ENCODE measurements around the gene LEKR1. TPM values are rescaled to one million over a fixed set of nuclear protein-coding genes. Genes with fewer than 3 reads are reported as not detected.

Gene LEKR1
- 0.21 and 0.64 TPM in 2 replicates for total RNA-seq
- 0.07 and 0.16 TPM in 2 replicates for polyA plus RNA-seq
- 0.10 and 0.13 TPM in 2 replicates for polyA plus RNA-seq (2011; cell fraction: cytosol; rRNA removed)
- polyA plus RNA-seq (2011; cell fraction: nucleus; rRNA removed), result 0.27 and 0.42 TPM in 2 replicates
- polyA plus RNA-seq (2012), result 0.13 TPM in 1 of 2 replicates, not detected in the other
- 0.51 and 1.4 TPM in 2 replicates for polyA minus RNA-seq
- 1.4 TPM for polyA minus RNA-seq (2011; cell fraction: cytosol; rRNA and poly(A)+ RNA removed)
- 2.6 and 4.0 TPM in 2 replicates for polyA minus RNA-seq (2011; cell fraction: nucleus; rRNA and poly(A)+ RNA removed)
- Bru-seq, nascent RNA, result percentile 23 among the genes with signal in this experiment
- percentile 13 among the genes with signal in this experiment for BruChase-seq, experiment 1, labeled RNA remaining after a 6-hour chase
- percentile 20 among the genes with signal in this experiment for BruChase-seq, experiment 2, labeled RNA remaining after a 2-hour chase
- long read RNA-seq, partial matches to known transcripts, result 0 of 1 reads
- long read RNA-seq, other reads (novel, unspliced or antisense), result 1 of 1 reads

DNA sequence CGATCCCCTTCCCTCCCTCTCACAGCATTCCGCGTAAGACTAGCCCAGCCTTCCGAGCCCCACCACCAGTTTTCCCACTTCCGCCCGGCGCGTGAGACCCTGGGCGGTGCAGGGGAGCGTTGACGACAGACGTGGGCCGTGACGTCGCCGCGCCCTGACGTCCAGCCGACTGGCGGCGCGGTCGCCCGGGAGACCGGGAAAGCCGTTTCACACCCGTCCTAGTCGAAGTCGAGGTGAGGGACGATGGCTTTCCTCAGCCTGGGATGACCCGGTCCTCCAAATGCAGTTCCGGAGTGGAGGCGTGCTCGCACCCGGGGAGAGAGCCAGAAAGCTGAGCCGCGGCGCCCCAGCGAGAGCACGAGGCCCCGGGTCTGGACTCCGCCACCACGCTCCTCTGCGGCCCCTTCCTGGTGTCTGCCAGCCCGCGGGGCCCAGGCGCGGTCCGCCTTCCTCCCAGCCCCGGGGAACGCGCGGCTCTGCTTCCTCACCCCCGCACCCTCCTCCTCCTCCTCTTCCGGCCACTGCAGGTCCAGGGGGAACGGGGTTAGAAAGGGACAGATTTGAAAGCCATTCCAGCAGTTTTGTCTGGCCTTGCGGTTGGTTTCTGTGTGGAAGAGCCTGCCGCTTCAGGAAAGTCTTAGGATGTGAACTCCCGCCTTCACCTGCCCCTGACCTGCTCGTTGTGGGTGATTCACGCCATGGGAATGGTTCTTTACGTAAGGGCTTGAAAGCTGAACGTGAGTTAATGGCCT lies at the start of gene LEKR1:
Gene LEKR1 (plus strand): TSS at position 210 of the 752 bp plus-strand sequence. CDS start 2,977 bp downstream, outside the sequence.
- TF ChIP-seq POLR2A (IDR thresholded peaks at IDR 0.05; ENCODE audit: low read depth, low read length) (peak; percentile 53), EZH2 (IDR thresholded peaks at IDR 0.05; ENCODE audit: borderline replicate concordance, low read depth, low read length, severe bottlenecking) (no peak), POLR2AphosphoS5 (IDR thresholded peaks at IDR 0.05; ENCODE audit: insufficient read depth, low read depth, low read length) (peak; percentile 15), JUN (IDR thresholded peaks at IDR 0.05; ENCODE audit: borderline replicate concordance, insufficient read depth, insufficient read length, low read depth) (peak; percentile 54), FOS (IDR thresholded peaks at IDR 0.05; ENCODE audit: borderline replicate concordance, insufficient read depth, low read length) (peak; percentile 60), MYC (IDR thresholded peaks at IDR 0.05; ENCODE audit: low read depth, low read length) (no peak), GATA2 (IDR thresholded peaks at IDR 0.05; ENCODE audit: insufficient read depth, insufficient read length, low read depth, low read length) (peak; percentile 48)
- TF ChIP-seq, protein P1, sequence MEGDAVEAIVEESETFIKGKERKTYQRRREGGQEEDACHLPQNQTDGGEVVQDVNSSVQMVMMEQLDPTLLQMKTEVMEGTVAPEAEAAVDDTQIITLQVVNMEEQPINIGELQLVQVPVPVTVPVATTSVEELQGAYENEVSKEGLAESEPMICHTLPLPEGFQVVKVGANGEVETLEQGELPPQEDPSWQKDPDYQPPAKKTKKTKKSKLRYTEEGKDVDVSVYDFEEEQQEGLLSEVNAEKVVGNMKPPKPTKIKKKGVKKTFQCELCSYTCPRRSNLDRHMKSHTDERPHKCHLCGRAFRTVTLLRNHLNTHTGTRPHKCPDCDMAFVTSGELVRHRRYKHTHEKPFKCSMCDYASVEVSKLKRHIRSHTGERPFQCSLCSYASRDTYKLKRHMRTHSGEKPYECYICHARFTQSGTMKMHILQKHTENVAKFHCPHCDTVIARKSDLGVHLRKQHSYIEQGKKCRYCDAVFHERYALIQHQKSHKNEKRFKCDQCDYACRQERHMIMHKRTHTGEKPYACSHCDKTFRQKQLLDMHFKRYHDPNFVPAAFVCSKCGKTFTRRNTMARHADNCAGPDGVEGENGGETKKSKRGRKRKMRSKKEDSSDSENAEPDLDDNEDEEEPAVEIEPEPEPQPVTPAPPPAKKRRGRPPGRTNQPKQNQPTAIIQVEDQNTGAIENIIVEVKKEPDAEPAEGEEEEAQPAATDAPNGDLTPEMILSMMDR (IDR thresholded peaks at IDR 0.05; ENCODE audit: extremely low read depth in 1 of 2, insufficient read depth in 1 of 2, low read depth in 1 of 2, low read length in 2 of 2), result no peak
- TF ChIP-seq, protein P2, sequence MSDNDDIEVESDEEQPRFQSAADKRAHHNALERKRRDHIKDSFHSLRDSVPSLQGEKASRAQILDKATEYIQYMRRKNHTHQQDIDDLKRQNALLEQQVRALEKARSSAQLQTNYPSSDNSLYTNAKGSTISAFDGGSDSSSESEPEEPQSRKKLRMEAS (IDR thresholded peaks at IDR 0.05; ENCODE audit: insufficient read depth, insufficient read length), result no peak

More for the DNA sequence above, at the start of gene LEKR1:
- no peaks in the 10 kb centered on the region for H3K36me3 ChIP-seq (ENCODE audit: control insufficient read depth in 2 of 2, extremely low read depth in 1 of 2, insufficient read depth in 2 of 2, low read length in 2 of 2)
- BruUV-seq (replicated peaks), result TSS peak; percentile 71
- no peaks in the 10 kb centered on the region for H3K27me3 ChIP-seq (ENCODE audit: control insufficient read depth in 2 of 2, insufficient read depth in 2 of 2, low read length in 2 of 2)
- H3K4me2 ChIP-seq (ENCODE audit: insufficient read depth, low read length), result peak within 1 kb of the TSS; percentile 97
- dilution Hi-C loops (cut with MboI; ENCODE audit: extremely low pct_ligation_motif_present, low sequenced_read_pairs) (no loop called here), intact Hi-C loops (cut with micrococcal nuclease) (loop anchor here (1.0 to 10.0 kb wide), 8 partner anchors 9 to 672 kb away; partner anchors contain the start of gene TIPARP)
- H2AFZ ChIP-seq (ENCODE audit: low read depth, low read length), result peak within 1 kb of the TSS; percentile 80
- DNase-seq (ENCODE audit: low read depth, low spot score), result peak; percentile 89
- H3K27ac ChIP-seq (ENCODE audit: insufficient read depth, low read depth, low read length), result peak within 1 kb of the TSS; percentile 100
- H3K9me3 ChIP-seq (replicated peaks; ENCODE audit: control insufficient read depth, insufficient read depth, low read length), result no peaks in the 10 kb centered on the region
- H3K4me3 ChIP-seq (replicated peaks in 1 of 3; ENCODE audit: insufficient read depth in 1 of 3, low read depth in 1 of 3, low read length in 3 of 3), result peak within 1 kb of the TSS; percentile 45 to 90 (median 55)
- ChIA-PET CTCF (interaction anchor here (0.6 kb wide), 1 partner anchor 150 kb away, joined by 3 read pairs; no protein-coding TSS in a partner anchor), POLR2A (no interaction called here)
- peak; percentile 84 for FAIRE-seq
- peaks cover 20% of the 10 kb centered on the region for H3K4me1 ChIP-seq (ENCODE audit: control insufficient read depth, extremely low read depth, insufficient read depth, low read length)
- H3K9ac ChIP-seq (replicated peaks; ENCODE audit: extremely low read depth, insufficient read depth, low read length), result peak within 1 kb of the TSS; percentile 88
- H3K79me2 ChIP-seq (ENCODE audit: control insufficient read depth, insufficient read depth, low read length), result peaks cover 2% of the 10 kb centered on the region
- H4K20me1 ChIP-seq (replicated peaks; ENCODE audit: control insufficient read depth, extremely low read depth, insufficient read depth, low read length), result no peaks in the 10 kb centered on the region
- H3K9me1 ChIP-seq (replicated peaks; ENCODE audit: control insufficient read depth, extremely low read depth, insufficient read depth, low read length), result no peaks in the 10 kb centered on the region

Data from endothelial cell of umbilical vein (primary cell).